BJ (cell line): Measurements from ENCODE around the gene GFOD2. TPM values are rescaled to one million over a fixed set of nuclear protein-coding genes. Genes with fewer than 3 reads are reported as not detected.

Experiments used
- CTCF ChIA-PET: fragments of 350-600 bp; formaldehyde crosslinking; extraction: SDS; loops from one replicate; lab custom pipeline; 2021; ENCODE audit warnings: antibody characterized with exemption, inconsistent platforms; lab: Yijun Ruan, JAX
- POLR2A ChIA-PET: fragments of 300-600 bp; sonication (Branson Sonifier 250); formaldehyde crosslinking; extraction: SDS; loops from one replicate; lab custom pipeline; 2021; ENCODE audit warnings: antibody characterized with exemption; lab: Charles Lee
- DNase-seq: peaks from one replicate; pipeline ENCODE4 v3.0.0-alpha.2; 2011; ENCODE audit warnings: low read depth
- H3K27me3 ChIP-seq: 2 replicates; pipeline ENCODE4 v1.6.0; 2011; ENCODE audit warnings: low read length; ENCODE audit not compliant: control insufficient read depth, insufficient read depth
- H3K36me3 ChIP-seq: 2 replicates; pipeline ENCODE4 v1.5.1; 2011; ENCODE audit warnings: low read length; ENCODE audit not compliant: control insufficient read depth, insufficient read depth
- H3K4me3 ChIP-seq: 2 replicates; pipeline ENCODE4 v1.5.1; 2011; ENCODE audit warnings: low read depth, mild to moderate bottlenecking, control low read depth, low read length
- polyA plus RNA-seq: library from polyadenylated mRNA; depleted of rRNA; stranded (reverse); fragments of >200 nt; gene quantifications from 2 replicates; pipeline ENCODE4 v1.2.3, GENCODE V29; 2011
- TF ChIP-seq, protein P1 (sequence below): IDR thresholded peaks from 2 replicates; pipeline ENCODE4 v1.5.1; 2011; ENCODE audit warnings: low read depth, mild to moderate bottlenecking, control low read depth, inconsistent platforms, low read length, moderate library complexity; ENCODE audit not compliant: insufficient read depth

Gene GFOD2
- polyA plus RNA-seq, 1 experiment: 13.6 TPM

DNA sequence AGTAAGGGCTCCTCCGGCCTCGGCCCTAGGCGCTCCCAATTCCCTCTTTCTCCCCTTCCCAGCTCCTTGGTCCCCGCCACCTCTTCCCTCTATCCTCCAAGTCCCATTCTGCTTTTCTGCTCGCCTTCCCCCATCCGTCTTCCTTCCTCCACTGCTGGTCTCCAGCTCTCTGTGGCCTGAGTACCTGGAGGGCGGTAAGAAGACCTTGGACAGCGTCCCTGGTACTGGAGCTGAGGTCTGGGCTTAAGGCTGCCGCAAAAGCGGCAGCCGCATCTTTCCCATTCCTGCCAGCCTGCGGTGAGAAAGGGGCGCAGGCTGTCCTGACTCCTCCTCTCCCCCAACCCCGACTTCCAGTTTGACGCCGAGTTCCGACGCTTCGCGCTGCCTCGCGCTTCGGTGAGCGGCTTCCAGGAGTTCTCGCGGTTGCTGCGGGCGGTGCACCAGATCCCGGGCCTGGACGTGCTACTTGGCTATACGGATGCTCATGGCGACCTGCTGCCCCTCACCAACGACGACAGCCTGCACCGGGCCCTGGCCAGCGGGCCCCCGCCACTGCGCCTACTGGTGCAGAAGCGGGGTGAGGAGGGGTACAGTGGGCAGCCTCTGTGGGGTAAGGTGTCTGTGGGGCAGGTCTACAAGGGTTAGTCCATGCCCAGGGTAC lies 57.9 kb downstream of the GFOD2 start:
- H3K4me3 ChIP-seq: peak overlapping the region; percentile 98
- no peak for DNase-seq
- TF ChIP-seq, protein P1, sequence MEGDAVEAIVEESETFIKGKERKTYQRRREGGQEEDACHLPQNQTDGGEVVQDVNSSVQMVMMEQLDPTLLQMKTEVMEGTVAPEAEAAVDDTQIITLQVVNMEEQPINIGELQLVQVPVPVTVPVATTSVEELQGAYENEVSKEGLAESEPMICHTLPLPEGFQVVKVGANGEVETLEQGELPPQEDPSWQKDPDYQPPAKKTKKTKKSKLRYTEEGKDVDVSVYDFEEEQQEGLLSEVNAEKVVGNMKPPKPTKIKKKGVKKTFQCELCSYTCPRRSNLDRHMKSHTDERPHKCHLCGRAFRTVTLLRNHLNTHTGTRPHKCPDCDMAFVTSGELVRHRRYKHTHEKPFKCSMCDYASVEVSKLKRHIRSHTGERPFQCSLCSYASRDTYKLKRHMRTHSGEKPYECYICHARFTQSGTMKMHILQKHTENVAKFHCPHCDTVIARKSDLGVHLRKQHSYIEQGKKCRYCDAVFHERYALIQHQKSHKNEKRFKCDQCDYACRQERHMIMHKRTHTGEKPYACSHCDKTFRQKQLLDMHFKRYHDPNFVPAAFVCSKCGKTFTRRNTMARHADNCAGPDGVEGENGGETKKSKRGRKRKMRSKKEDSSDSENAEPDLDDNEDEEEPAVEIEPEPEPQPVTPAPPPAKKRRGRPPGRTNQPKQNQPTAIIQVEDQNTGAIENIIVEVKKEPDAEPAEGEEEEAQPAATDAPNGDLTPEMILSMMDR: no peak
- CTCF ChIA-PET: interaction anchor here (0.6 to 1.1 kb wide), 3 partner anchors 19 to 180 kb away, joined by 3 to 4 read pairs (median 3); no protein-coding TSS in a partner anchor
- POLR2A ChIA-PET: no interaction called here
- no peaks in the 10 kb centered on the region for H3K27me3 ChIP-seq
- peaks cover 15% of the 10 kb centered on the region for H3K36me3 ChIP-seq

DNA sequence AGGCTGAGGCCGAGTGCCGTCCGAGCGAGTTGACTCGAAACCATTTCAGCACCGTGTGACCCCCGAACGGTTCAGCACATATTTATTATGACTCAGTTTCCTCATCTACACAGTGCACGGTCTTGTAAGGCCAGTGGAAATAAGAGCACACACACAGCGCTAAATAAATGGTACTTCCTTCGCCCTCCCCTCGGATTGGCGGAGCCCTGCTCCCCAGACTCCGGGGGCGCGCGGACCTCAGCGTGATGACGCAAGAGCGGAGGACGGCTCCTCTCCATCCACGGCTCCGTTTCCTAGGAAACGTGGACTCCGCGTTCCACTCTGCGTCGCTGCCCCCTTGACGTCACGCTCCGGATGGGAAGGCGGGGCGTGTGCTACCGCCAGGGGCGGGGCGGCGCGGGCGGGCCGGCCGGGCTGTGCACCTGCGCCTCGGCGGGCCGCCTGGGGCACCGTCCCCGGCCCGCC lies 58.5 kb downstream of the GFOD2 start, which contains the start of gene PARD6A:
Gene PARD6A, plus strand, starts transcription at position 397 of the 465 bp plus-strand sequence. CDS start 79 bp downstream, outside the sequence.
- Histone ChIP-seq H3K36me3 (peaks cover 15% of the 10 kb centered on the region), H3K27me3 (no peaks in the 10 kb centered on the region), H3K4me3 (peak within 1 kb of the TSS; percentile 98)
- peak; percentile 59 for DNase-seq
- CTCF ChIA-PET: interaction anchor here (0.8 to 3.4 kb wide), 8 partner anchors 12 to 179 kb away, joined by 3 to 19 read pairs (median 3); partner anchors contain the start of gene CARMIL2
- POLR2A ChIA-PET: interaction anchor here (0.5 to 0.9 kb wide), 3 partner anchors 130 to 165 kb away, joined by 3 read pairs; partner anchors contain the start of genes RANBP10 and TSNAXIP1
- TF ChIP-seq, protein P1: no peak

DNA sequence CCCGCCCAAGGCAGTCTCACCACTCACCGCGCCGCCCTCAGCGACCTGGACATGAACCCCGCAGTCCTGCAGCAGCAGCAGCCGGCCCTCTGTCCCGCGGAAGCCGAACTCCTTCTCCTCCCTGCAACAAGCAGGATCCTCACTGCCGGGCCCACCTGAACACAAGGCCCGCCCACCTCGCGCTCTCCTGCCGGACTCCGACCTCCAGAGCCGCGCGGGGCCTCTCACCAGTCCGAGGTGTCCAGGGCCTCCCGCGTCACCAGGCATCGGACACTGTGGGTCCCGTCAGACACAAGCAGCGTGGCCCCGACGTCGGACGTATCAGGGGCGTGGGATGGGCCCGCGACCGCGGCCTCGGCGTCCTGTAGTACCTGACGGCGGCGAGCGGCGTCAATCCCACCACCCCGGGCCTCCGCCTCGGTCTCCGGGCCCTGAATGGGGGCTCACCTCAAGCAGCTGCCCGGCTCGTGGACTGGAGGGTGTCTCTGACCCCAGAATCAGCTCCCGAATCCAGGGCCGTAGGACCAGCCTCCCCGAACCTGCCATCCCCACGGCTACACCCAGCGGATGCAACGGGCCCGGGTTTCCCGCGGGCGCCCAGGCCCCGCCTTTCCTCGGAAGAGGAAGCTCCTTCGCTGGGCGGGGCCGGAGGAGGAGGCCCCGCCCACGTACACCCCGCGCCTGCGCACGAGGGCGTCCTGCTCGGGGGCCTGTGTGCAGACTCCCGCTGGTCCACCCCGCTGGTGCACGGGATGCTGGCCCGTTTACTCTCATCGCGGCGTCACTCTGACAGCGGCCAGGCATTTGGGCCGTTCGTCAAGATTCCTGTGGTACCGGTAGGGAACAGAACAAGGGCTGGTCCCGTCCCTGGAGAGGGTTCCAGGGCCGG lies 59.2 kb downstream of the GFOD2 start, which contains the start of gene ACD:
Gene ACD, minus strand, starts transcription at position 586 of the 889 bp plus-strand sequence. Its CDS starts 40 bp downstream, at position 546.
- Histone ChIP-seq H3K36me3 (peaks cover 15% of the 10 kb centered on the region), H3K27me3 (no peaks in the 10 kb centered on the region), H3K4me3 (peak within 1 kb of the TSS; percentile 98)
- POLR2A ChIA-PET: interaction anchor here (0.5 to 0.9 kb wide), 4 partner anchors 96 to 165 kb away, joined by 3 read pairs; partner anchors contain the start of genes RANBP10 and TSNAXIP1
- CTCF ChIA-PET: interaction anchor here (0.8 to 4.3 kb wide), 8 partner anchors 12 to 139 kb away, joined by 3 to 24 read pairs (median 4); partner anchors contain the start of gene CARMIL2
- TF ChIP-seq, protein P1: no peak
- DNase-seq: peak; percentile 49

DNA sequence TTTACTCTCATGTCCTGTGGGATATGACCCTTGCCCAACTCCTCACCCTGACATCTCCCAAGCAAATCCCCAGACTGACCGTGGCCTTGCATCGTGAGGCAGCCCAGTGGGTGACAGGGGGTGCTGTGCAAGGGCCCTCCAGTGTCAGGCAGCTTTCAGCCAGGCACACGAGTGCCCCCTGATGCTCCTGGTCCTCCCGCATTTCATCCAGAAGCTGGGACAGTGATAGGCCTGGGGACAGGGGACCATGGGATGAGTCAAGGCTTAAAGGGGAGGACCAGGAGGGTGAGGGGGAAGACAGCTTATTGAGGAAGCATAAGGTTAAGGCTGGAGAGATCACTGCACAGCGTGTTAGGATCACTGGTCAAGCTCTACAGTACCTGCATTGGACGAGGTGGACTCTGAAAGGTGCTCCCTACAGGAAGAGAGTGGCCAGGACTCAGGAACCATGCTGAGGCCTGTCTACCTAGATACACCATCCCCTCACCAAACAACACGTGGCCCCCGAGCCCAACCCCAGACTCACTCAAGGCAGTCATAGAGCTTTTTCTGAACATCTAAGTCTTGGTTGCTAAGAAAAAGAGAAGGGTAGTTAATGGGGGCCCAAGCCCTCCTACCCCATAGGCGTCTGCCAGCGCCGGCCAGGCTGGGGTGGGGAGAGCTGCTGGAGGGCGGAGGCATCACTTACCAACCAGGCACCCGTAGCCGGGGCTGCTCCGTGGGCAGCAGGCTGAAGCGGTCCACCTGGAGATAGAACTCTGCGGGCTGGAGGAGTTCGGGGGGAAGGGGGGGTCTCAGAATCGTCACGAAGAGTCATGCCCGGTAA lies 60.1 kb downstream of the GFOD2 start:
- TF ChIP-seq, protein P1: no peak
- ChIA-PET POLR2A (no interaction called here), CTCF (interaction anchor here (1.1 to 4.3 kb wide), 5 partner anchors 11 to 138 kb away, joined by 3 to 24 read pairs (median 6); partner anchors contain the start of gene CARMIL2)
- Histone ChIP-seq H3K36me3 (peaks cover 15% of the 10 kb centered on the region), H3K4me3 (peak overlapping the region; percentile 98), H3K27me3 (no peaks in the 10 kb centered on the region)
- no peak for DNase-seq
